ENCODE data around the gene PCK2.

Gene PCK2

DNA sequence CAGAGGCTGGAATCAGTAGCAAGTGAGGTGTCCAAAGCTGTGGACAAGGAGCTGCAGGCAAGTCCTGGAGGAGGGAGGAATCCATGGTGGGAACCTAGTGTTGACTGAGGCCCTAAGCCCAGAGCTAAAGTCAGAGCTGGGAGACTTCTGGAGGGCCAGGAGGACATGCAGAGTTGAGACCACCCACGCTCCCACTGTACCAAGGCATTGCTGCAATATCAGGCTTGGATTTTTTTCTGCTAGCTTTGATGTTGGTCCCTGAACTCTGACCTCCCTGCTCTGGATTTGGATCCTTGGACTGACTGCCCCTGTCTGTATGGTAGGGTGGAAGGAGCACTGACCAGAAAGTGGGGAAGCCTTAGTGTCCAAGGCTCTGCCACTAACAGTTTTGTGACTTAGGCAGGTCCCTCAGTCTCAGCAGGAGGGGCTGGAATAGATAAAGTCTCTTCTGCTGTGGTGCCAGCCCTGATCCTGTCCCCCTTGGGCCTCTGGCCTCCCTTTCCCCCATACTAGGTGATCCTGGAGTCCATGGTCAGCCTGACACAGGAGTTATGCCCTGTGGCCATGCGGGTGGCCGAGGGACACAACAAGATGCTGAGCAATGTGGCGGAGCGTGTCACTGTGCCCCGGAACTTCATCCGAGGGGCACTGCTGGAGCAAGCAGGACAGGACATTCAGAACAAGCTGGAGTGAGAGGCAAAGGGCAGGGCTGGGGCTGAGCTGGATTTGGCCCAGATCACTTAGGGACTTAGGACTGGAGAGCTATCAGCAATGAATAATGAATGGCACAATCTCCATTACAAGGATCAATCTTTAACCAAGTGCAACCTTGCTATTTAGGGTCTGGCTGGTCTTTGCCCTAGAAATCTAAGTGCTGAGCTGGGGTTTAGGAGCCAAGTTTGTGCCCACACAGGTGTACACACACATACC, 32.9 kb upstream of the PCK2 start:
- no peak for DNase-seq (ENCODE audit: low read depth in 3 of 3)

DNA sequence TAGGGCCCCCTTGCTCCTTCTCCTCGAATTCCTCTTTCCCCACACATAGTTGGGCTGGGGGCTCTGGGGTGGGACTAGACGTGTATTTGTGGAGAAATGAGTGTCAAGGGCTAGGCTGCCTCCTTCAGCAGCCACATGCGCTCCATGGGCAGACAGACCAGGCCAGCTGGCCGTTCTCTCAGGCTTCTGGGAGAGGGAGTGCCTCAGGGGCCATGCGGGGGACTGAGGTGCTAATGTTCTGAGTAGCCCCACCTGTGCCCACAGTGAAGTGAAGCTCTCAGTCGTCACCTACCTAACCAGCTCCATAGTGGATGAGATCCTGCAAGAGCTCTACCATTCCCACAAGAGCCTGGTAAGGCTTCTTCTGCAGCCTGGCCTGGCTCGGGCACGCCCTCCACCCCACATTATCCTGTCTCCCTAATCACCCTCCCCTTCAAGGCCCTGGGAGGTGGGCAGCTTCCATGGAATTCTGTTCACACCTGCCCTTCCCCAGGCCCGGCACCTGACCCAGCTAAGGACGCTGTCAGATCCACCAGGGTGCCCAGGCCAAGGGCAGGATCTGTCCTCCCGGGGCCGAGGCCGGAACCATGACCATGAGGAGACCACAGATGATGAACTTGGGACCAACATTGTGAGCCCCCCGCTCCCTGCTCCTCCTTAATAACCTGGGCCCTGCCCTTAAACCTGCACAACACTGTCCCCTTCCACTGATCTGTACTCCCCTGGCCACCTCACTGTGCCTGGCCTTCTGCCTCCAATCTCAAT, 31.7 kb upstream of the PCK2 start:
- DNase-seq (ENCODE audit: low read depth in 3 of 3) = no peak

DNA sequence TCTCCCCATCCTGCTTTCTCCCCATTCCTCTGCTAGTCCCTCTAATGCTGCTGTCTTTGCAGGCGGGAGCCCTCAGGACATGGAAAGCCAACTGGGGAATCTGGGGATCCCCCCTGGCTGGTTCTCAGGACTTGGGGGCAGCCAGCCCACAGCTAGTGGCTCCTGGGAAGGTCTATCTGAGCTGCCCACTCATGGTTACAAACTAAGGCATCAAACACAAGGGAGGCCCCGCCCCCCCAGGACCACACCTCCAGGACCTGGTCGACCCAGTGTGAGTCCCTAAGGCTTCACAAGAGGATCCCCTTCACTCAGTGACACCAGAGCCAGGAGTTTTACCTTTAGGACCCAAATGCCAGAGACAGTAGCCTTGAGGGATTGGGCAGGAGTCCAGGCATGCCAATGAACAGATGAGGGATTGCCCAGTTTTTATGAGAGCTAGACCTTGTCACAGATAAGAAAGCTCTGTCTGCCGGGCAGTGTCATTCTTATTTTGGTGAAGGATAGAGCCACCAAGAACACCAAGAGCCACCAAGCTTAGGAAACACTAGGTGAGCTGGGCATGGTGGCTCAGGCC, 30.8 kb upstream of the PCK2 start:
- DNase-seq (ENCODE audit: low read depth in 3 of 3) = no peak

DNA sequence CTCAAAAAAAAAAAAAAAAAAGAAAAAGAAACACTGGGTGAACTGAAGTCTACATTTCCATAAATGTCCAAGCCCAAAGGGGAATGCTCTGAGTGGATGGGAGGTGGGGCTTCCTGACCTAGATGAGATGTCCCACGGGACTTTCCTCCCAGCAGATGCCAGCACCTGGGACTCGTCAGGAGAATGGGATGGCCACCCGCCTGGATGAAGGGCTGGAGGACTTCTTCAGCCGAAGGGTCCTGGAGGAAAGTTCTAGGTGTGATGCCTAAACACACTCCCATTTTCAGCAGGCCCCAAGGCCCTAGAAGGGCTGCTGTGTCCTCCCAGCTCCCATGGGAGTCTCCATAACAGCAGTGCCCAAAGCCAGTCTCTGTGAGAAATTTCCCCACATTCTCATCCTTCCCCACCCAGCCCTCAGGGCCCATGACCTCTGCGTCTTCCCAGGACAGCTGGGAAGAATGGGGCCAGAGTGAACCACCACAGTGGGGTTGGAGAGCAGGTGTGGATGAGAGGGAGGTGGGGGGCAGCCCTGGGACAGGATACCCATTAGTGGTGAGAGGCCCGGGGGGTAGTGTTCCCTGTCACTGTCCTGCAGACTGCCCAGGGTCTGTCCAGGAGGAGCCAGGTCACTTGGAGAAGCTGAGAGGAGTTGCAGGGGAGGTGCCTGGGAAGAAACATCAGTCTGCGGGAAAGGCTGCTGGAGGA, 29.9 kb upstream of the PCK2 start:
- DNase-seq (ENCODE audit: low read depth in 3 of 3) = no peak

DNA sequence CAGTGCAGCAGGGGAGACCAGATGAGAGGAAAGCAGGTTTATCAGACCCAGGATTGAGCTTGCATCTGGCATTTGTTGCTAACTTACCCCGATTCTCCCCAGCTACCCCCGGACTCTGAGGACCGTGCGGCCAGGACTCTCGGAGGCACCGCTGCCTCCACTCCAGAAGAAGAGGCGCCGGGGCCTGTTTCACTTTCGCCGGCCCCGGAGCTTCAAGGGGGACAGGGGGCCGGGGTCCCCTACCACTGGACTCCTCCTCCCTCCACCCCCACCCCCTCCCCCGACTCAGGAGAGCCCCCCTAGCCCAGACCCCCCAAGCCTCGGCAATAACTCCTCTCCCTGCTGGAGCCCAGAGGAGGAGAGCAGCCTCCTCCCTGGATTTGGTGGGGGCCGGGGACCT, 29.3 kb upstream of the PCK2 start:
- no peak for DNase-seq (ENCODE audit: low read depth in 3 of 3)

DNA sequence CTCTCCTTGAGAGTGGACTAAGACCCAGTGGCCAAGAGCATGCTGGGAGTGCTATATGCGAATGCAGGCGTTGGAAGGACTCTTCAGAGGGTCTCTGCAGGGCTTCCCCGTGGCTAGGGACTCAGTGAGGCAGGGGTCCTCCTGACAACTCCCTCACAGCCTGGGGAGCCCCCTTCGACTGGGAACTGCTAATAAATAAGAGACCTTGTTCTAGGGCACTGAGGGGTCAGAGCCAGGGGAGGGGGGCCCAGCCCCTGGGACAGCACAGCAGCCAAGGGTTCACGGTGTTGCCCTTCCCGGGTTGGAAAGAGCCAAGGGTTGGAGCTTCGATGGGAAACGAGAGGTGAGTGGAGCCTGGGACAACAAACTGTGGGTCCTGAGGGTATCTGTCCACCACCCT, 28.7 kb upstream of the PCK2 start:
- DNase-seq (ENCODE audit: low read depth in 3 of 3) = no peak

DNA sequence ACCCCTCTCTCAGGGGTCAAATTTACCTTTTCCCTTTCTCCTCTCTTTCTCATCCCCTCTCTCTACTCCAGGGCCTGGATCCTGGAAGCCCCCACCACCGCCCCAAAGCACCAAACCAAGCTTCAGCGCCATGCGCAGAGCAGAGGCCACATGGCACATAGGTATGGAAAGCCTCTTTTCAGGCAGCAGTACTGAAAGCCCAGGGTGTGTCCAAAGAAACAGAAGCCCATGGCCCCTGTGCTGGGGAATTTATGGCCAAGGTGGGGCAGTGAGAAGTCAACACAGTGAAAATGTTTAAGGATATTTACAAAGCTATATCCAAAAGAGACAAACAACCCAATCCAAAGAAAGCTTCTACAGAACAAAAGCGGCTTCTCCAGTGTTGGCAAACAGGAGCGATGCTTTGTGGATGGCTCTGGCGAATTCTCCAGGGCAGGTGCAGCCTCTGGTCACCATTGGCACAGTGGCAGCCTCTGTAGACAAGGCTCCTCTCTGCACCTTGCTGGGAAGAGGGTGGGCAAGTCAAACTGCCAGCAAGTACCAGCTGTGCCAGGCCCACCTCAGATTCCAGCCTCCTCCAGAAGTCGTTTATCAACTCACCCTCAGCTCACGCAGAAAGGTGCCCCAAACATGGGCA, 27.5 kb upstream of the PCK2 start:
- DNase-seq (ENCODE audit: low read depth in 3 of 3) = no peak

DNA sequence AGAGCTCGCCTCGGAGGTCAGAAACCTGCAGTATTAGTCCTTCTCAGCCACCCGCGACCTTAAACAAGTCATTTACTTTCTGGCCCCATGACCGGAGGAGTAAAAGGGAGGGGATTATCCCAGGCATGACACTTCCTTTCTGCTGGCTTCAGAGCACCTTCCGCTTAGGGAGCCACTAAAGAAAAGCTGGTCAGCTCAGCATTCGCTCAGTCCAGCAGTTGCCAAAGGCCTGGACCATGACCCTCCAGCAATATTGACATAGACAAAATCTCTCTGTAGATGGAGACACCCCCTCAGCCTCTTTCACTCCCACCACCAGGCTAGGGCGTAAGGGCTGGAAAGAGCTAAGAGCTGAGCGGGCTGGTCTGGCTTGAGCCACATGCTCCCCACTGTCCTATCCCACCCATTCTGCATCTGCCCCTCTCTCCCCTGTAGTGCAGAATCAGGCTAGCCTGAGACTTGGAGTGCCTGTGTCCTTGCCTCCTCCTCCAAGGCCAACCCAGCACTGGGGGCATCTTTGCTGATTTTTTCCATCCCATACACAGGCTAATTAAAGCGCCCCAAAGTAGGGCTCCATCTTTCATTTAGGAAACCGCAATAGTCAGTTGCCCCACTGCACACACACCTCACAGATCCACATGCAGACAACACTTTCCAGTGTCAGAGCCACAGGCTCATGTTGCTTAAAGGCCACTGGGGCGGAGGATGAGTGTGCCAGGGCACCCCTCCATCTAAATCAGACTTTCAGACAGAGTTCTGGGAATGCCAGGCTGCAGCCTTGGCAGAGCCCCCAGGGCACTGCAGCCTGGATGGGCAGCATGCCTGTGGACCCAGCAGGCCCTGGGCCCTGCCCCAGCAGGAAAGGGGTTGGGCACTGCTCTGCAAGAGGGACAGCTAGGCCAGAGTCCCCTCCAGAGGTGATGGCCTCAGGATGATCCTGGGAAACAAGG, 26.7 kb upstream of the PCK2 start:
- no peak for DNase-seq (ENCODE audit: low read depth in 3 of 3)

DNA sequence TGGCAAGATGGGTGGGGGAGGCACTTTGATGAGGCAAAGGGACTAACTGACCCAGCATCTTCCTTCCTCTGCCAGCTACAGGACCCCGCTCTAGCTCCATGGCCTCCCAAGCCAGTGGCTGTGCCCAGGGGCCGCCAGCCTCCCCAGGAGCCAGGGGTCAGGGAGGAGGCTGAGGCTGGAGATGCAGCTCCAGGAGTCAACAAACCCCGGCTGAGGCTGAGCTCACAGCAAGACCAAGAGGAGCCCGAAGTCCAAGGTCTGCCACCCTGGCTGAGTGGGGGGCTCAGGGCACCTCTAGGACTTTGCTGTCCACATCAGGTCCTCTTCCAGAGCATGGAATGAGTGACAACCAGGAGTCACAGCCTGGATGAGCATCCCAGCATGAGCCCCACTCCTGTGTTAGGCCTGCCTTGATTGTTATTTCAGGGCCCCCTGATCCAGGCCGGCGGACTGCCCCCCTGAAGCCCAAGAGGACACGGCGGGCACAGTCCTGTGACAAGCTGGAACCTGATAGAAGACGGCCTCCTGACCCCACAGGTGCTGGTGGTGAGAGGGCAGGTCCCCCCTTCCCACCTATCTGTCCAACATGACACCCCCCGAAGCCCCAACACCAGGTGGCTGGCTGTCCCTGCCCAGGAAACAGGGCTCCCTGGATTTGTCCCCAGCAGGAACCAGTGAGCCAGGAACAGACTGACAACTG, 25.2 kb upstream of the PCK2 start:
- DNase-seq (ENCODE audit: low read depth in 3 of 3) = no peak

DNA sequence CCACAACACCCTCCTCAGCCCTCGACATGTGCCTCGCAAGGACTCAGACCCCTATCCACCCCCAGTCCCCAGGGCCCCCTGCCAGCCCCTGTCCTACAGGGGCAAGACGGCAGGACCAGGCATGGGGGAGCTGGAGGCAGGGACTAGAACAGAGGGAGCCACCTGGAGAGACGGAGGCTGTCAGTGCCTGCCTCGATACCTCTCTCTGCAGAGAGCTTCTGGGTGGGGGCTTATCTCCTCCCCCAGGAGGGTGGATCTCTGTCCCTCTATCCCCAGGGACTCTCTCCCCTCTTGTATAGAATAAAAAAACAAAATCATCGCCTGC, 24.7 kb upstream of the PCK2 start:
- DNase-seq (ENCODE audit: low read depth in 3 of 3) = no peak

DNA sequence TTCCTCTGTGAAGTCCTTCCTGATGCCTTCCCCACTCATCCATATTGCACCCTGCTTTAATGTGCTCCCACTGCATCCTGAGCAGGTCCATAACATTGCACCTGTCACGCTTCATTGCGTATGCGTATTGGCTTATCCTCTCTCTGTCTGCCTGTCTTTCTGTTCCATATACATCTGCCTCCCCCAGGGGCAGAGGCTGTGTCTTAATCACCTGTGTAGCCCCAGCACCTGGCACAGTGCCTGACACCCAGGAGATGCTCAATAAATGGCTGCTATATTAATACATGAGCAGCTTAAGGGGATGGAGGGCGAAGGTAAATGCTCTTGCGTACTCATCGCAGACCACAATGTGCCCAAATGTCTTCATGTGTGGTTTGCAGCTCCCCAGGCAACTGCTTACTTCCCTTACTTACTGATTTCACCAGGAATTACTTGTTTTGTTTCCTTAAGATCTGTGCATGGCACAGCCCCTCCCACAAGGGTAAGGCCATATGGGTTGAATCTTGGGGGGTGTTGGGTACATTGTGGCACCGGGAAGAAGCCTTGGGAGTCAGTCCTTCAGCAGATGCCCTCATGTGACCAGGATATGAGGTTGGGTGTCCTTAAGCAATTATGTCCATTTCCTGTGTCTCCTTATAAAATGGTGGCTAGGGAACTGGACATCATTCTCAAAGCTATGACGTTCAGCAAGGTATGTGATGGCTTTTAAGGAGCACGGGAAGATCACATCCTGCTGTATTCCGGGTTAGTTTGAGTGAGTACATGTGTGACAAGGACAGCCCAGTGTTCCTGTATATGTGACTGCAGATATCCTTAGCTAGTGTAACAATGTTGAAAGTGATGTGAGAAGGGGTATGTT, 23.6 kb upstream of the PCK2 start:
- DNase-seq (ENCODE audit: low read depth in 3 of 3) = no peak

DNA sequence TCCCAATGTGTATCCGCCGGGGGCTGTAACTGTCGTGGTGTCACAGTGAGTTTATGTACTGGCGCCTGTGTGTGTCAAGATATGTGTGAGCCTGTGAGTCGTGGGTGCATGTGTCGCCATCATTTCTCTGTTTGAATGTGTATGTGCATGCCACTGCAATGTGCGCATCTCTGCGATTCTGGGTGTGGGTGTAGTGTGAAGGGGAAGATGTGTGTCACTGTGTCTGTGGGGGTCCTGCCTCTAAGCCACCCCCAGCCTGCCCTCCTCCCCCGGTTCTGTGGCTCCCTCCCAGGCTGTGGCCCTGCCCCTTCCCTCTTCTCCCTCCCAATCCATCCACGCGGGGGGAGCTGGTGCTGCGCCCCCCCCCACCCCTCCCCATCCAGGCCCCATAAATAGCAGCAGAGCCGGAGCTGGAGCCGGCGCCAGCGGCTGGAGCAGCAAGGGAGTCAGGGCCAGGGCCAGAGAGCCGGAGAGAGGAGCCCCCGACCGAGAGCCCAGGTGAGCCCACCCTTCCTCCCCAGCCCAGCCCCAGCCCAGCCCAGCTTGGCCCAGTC, 22.9 kb upstream of the PCK2 start, which contains the start of gene CPNE6:
CPNE6 (plus strand) TSS at position 419 of the 554 bp plus-strand sequence. CDS start 1,375 bp downstream, outside the sequence.
- DNase-seq (ENCODE audit: low read depth in 3 of 3) = no peak

DNA sequence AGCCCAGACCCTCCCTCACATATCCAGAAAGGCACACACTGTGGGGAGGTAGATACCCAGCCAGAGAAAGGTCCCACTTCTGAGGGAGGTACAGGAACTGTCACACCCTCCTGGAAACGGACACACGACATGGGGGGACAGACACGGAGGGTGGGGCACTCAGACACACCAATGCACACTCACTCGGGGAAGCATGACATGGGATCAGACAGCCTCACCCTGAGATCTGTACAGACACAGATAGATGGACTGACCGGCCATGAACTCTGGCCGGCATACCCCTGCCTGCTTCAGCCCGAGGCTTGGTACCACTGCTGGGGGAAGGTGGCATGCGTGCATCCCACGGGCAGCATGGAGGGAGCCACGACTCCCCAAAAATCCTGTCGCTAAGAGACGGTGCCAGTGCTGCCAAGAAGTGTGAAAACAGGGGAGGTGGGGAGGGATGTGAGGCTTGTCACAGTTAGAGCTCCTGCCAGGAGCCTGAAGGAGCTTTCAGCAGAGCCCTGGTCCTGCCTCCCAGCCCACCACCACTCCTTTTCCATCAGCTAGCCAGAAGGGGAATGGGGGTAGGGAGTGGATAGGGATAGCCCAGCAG, 22.2 kb upstream of the PCK2 start:
- DNase-seq (ENCODE audit: low read depth in 3 of 3) = no peak

DNA sequence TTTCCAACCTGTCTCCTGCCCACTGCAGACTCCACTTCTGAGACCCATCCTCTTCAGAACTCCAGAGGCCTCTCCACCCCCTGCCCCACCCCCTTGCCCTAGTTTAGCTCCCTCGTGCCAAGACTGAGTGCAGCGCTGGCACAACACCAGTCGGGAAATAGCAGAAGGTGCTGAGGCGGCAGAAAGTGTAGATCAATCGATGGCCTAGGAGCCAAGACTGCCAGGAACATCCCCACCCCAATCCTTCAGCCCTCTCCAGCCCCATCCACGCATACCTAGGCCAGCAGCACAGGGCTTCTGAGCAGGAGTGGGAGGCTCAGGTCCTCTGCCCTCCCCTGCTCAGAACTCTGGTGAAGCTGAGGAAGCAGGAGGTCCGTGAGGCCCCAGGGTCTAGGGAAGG, 21.7 kb upstream of the PCK2 start:
- no peak for DNase-seq (ENCODE audit: low read depth in 3 of 3)

DNA sequence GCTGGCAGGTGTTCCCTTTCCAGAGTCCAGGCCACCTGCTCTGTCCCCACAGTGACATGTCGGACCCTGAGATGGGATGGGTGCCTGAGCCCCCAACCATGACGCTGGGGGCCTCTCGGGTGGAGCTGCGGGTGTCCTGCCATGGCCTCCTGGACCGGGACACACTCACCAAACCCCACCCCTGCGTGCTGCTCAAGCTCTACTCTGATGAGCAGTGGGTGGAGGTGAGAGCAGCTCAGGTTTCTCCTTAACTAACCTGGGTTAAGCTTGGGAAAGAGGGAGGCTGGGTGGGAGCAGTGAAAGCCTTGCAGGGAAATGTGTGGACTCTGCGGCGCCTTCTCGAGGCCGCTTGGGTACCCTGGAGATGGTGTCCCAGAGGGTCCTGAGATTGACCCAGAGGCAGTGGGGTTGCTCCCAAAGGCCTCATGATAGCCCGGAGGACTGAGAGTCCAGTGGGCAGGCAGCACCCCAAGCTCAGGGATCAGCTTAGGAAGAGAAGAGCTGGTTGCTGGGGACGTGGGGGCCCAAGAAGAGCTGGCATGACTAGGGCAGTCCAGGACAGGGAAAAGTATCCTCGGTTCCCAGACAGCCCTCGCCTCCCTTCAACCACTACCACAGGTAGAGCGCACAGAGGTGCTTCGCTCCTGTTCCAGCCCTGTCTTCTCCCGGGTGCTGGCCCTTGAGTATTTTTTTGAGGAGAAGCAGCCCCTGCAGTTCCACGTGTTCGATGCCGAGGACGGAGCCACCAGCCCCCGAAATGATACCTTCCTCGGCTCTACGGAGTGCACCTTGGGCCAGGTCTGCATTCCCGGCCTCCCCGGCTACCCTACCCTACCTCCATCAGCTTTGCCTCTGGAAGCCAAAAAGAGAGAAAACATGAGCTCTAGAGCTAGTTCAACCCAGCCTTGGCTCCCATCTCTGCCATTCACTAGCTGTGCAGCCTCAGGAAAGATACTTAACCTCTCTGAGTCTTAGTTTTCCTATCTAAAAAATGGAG, 20.9 kb upstream of the PCK2 start:
- no peak for DNase-seq (ENCODE audit: low read depth in 3 of 3)

DNA sequence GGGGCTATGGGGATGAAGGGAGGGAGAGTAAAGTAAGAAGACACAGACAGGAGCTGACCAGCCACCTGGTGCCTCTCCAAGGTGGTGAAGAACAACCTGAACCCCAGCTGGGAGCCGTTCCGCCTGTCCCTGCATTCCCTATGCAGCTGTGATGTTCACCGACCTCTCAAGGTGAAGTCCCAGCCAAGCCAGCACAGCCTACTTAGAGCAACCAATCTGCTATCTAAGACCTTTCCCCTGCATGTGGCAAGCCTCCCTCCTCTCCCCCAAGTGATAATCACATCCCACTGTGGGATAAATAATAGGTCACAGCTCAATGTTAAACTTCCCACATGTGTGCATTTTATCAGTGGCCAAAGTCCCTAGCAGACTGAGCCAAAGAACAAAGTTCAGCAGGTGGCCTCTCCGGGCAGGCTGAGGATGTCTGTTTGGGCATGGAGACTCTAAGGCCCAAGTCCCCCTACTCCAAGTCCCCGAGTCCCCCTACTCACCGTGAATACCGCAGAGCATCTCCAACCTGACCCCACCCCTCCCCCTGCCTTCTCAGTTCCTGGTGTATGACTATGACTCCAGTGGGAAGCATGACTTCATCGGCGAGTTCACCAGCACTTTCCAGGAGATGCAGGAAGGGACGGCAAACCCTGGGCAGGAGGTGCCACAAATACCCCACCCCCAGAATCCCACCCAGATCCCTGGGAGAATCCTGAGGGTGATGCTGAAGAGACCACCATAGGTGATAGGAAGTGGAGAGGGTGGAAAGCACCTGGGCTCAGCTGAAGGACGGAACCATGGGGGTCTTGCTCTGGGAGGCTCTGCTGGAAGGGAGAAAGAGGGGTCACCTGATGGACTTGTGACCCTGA, 19.3 kb upstream of the PCK2 start:
- DNase-seq (ENCODE audit: low read depth in 3 of 3) = no peak
